Femur (tissue), 1 donor: ENCODE results near the gene RBMY1D.
"Not testable (repeated sequence)": the region's sequence is repeated elsewhere in the genome, so short reads cannot be mapped to it uniquely, and the experiment has no call there.

Source experiments
- DNase-seq: peaks from one replicate; pipeline ENCODE4 v3.0.0-alpha.2; 2017

The RBMY1D gene

DNA sequence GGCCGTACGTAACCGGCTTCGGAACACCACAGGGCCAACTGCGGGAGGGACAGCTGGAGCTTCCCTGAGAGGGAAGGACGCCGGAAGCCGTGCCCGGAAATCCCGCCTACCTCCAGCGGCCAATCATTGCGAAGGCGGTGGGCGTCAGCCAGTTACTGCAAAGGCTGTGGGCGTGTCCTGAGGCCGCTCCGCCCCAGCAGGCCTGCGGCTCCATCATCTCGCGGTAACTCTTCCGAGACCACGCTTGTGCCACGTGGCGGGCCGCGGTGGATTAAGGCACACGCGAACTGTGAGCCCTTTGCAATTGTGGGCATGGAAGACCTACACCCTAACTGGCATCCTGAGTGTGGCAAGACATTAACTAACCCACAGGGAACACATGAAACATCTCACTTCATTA lies at the start of gene RBMY1D:
Gene RBMY1D, minus strand, starts transcription at position 101 of the 400 bp plus-strand sequence. CDS start 2,013 bp downstream, outside the sequence.
- DNase-seq: not testable (repeated sequence)

DNA sequence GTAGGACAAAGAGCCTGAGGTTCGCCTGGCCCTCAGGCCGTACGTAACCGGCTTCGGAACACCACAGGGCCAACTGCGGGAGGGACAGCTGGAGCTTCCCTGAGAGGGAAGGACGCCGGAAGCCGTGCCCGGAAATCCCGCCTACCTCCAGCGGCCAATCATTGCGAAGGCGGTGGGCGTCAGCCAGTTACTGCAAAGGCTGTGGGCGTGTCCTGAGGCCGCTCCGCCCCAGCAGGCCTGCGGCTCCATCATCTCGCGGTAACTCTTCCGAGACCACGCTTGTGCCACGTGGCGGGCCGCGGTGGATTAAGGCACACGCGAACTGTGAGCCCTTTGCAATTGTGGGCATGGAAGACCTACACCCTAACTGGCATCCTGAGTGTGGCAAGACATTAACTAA lies 23.6 kb upstream of the RBMY1D start, which contains the start of gene RBMY1E:
Gene RBMY1E, minus strand, starts transcription at position 101 of the 400 bp plus-strand sequence. CDS start 1,978 bp downstream, outside the sequence.
- DNase-seq: not testable (repeated sequence)

DNA sequence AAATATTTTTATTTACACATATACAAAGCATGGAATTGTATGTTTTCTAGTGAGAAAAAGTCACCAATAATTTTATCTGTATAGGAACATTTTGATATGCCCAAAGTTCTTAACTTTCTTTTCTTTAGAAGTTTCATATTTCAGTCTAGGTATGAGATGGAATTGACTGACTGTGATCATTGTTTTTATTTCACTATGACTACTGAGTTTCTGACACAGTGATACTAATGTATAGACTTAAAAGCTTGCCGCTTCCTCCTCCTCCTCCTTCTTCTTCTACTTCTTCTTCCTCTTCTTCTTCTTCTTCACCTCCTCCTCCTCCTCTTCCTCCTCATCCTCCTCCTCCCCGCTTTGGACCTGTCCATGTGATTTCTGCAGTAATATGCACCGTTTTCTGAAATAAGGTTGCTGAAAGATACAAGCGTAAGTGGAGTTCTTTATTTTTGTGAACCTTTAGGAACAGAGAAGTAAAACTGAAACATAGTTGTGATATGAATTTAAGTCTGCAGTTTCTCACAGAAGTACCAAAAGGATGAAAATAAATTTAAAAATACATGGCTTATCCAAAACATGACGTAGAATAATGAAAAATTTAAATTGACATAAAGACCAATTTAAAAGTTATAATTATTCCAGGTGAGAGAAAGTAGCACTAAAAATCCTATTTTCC lies 24.8 kb downstream of the RBMY1D start:
- not testable (repeated sequence) for DNase-seq

DNA sequence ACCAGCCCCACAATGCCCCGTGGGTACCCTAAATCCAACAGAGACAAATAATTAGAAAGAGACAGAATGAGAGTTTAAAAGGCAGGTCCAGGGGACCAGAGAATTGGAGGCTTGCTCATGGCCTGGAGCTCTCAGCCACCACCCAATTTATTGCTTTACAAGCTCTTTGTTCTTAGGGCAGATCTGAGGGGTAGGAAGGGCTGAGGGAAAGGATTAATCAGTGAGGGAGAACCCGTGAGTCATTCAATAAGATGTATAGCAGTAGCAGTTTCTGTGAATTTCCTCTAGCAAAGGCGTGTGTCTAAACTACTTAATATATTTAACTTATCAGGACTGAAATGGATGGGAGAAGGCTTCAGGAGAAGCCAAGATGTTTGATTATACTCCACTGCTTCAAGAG lies 48.8 kb downstream of the RBMY1D start:
- no peak for DNase-seq

DNA sequence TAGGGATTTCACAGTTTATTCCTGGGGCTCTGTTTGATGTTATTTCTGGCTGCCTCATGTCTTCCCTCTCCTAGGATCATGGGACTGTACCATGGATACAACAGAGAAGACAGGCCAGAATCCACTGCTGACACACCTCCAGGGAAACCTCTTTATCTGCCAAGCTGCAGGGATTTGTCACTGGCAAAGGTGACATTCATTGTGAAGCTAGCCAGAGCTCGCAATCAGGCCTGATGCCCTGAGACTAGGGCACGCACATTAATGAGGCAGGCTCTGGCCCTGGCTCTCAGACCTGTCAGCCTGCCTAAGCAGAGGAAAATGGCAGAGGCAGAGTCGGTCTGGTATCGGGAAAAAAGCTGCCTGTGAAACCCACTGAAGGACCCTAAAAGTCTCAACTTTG lies 52.2 kb downstream of the RBMY1D start:
- DNase-seq: no peak

DNA sequence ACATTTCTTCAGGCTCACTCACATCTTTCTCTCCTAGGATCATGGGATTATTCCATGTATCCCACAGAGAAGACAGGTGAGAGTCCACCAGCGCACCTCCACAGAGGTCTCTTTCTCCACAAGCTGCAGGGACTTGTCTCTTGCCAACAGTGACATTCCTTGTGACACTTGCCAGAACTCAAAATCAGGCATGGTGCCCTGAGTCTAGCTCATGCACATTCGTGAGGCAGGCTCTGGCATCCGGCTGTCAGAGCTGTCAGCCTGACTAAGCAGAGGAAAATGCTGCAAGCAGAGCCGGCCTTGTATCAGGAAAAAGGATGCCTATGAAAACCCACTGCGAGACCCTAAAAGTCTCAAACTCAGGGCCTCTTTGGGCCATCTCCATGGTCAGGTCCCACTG lies 54.8 kb downstream of the RBMY1D start:
- DNase-seq: no peak

DNA sequence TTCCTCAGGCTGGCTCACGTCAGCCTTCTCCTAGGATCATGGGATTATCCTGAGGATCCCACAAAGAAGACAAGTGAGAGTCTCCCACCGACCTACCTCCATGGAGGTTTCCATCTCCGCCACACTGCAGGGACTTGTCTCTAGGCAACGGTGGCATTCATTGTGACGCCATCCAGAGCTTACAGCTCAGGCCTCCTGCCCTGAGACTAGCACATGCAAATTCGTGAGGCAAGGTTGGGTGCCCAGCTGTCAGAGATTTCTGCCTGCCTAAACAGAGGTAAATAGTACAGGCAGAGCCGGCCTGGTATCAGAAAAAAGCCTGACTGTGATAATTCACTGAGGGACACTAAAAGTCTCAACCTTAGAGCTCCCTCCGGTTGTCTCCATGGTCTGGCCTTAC lies 58.0 kb downstream of the RBMY1D start:
- DNase-seq: no peak

DNA sequence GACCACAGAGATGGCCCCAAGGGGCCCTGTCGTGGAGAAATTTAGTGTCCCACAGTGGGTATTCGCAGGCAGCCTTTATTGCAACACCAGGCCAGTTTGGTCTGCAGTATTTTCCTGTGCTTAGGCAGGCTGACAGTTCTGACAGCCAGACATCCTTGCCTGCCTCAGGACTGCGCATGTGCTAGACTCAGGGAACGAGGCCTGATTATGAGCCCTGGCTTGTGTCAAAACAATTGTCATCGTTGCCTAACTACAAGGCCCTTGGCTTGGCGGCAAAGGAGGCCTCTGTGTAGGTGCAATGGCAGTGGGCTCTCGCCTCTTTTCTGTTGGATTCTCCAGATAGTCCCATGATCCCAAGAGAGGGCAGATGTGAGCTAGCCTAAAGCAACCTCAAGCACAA lies 59.3 kb downstream of the RBMY1D start:
- no peak for DNase-seq
